NCI-H187 (cell line): Measurements from ENCODE around the gene SLC40A1.

Experiments
- DNase-seq, 2 experiments: peaks; one replicate each; lab custom pipeline; 2025; lab: John Stamatoyannopoulos, UW

Gene SLC40A1

GRCh38 chr2:189601043-189601442 lies 20.5 kb upstream of the SLC40A1 start:
- no peak for DNase-seq

GRCh38 chr2:189599245-189599644 lies 18.7 kb upstream of the SLC40A1 start:
- no peak for DNase-seq

- DNase-seq = no peak
These were observed 14.8 kb upstream of the SLC40A1 start for GRCh38 chr2:189595417-189595816.

- DNase-seq = no peak
These were observed 13.7 kb upstream of the SLC40A1 start for GRCh38 chr2:189594305-189594704.

GRCh38 chr2:189593115-189593514 lies 12.5 kb upstream of the SLC40A1 start:
- no peak for DNase-seq

GRCh38 chr2:189592353-189592984 lies 11.9 kb upstream of the SLC40A1 start:
- DNase-seq = no peak

GRCh38 chr2:189587780-189588179 lies 7.2 kb upstream of the SLC40A1 start:
- DNase-seq = no peak

- DNase-seq = no peak
These were observed 4.7 kb upstream of the SLC40A1 start for GRCh38 chr2:189585226-189585756.

GRCh38 chr2:189584686-189585085 lies 4.1 kb upstream of the SLC40A1 start:
- DNase-seq = no peak

- no peak for DNase-seq
These were observed 2.9 kb upstream of the SLC40A1 start for GRCh38 chr2:189583227-189584198.

GRCh38 chr2:189582809-189583192 lies 2.2 kb upstream of the SLC40A1 start:
- no peak for DNase-seq

GRCh38 chr2:189582140-189582808 lies 1.7 kb upstream of the SLC40A1 start:
- DNase-seq = no peak

GRCh38 chr2:189581354-189582139 lies 961 bp upstream of the SLC40A1 start:
- no peak for DNase-seq

- no peak for DNase-seq
These were observed 340 bp downstream of the SLC40A1 start for GRCh38 chr2:189580241-189580651.

- no peak for DNase-seq
These were observed 900 bp downstream of the SLC40A1 start for GRCh38 chr2:189579585-189580186.

- DNase-seq = no peak
These were observed 2.2 kb downstream of the SLC40A1 start for GRCh38 chr2:189578272-189578950.

GRCh38 chr2:189577121-189577520 lies 3.5 kb downstream of the SLC40A1 start:
- no peak for DNase-seq

GRCh38 chr2:189576396-189576795 lies 4.2 kb downstream of the SLC40A1 start:
- no peak for DNase-seq

GRCh38 chr2:189574793-189575475 lies 5.7 kb downstream of the SLC40A1 start:
- no peak for DNase-seq

- no peak for DNase-seq
These were observed 10.0 kb downstream of the SLC40A1 start for GRCh38 chr2:189570570-189571031.
